Measurements from ENCODE around the gene DAAM2.

DAAM2 gene

DNA sequence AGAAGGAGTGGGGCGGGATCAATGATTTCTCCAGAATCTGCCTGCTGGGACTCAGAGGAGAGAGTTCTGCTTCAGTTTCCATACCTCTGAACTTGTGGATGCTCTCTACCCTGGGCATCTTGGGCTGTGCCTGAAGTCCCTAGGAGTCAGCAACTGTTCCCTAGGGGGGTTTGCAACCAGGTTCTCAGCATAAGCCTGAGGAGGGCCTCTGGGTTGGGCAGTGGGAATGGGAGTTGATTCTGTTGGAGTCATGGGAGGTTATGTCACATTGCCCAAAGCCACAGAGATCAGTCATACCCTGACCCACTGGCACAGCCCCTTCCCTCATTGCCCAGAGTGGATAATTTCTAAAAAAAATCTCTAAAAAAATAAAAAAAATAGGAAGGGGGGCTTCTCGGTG lies 94.7 kb downstream of the DAAM2 start:
- no peak for DNase-seq (ENCODE audit: low read depth)

DNA sequence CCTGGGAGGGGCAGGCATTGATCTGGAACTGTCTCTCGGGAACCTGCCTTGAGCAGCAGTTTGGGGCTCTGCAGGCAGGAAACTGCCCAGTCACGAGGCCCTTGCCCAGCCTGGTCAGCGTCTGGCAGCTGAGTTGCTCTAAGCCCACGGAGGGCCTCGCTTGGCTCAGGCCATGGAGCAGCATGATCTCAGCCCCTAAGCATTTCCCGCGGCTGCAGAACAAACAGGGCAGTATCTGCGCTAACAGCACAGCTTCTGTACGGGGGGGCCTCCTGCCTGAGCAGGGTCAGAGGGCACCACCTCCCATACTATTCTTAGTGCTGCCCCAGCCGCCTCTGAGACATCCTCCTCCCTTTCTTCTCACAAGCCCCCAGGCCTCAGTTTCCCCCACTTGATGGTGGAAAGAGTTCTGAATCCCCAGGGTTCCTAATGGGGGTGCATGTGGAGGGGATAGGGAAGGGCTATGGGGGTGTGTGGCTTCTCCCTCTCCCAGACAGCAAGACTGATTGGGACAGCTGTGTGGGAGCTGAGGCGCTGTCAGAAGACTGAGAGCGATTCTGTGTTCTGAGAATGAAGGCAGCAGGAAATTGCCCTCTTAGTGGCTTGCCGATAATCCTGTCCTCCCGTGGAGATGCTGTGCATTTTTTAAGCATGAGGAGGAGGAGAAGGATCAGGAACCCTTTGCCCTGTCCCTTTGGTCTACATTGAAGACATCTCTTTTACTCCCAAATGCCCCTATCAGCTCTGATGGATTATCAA lies 95.7 kb downstream of the DAAM2 start:
- peak; percentile 98 for DNase-seq (ENCODE audit: low read depth)

DNA sequence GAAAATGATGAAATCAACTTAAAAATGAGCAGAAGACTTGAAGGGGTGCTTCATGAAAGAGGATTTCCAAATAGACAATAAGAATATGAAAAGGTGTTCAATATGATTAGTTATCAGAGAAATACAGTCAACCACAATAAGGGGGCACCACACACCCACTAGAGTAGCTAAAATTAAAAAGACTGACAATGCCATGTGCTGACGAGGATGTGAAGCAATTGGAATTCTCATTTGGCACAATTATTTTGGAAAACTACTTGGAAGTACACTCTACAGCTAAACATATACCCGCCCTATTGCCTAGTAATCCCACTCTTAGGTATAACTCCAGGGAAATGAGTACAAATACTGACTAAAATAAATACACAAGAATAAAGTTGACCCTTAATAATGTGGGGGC lies 97.1 kb downstream of the DAAM2 start:
- DNase-seq (ENCODE audit: low read depth): no peak

DNA sequence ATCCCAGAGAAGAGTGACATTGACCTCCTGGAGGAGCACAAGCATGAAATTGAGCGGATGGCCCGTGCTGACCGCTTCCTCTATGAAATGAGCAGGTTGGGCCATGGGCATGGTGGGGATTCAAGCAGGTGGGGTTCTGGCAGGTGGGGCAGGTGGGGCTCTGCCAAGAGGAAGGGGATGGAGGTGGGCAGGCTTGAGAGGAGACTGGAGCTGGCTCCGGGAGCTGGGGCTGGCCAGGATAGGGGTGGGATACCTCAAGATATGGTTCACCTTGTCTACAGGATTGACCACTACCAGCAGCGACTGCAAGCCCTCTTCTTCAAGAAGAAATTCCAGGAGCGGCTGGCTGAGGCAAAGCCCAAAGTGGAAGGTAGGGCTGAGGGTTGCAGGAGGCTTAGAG lies 99.2 kb downstream of the DAAM2 start:
- DNase-seq (ENCODE audit: low read depth): no peak

DNA sequence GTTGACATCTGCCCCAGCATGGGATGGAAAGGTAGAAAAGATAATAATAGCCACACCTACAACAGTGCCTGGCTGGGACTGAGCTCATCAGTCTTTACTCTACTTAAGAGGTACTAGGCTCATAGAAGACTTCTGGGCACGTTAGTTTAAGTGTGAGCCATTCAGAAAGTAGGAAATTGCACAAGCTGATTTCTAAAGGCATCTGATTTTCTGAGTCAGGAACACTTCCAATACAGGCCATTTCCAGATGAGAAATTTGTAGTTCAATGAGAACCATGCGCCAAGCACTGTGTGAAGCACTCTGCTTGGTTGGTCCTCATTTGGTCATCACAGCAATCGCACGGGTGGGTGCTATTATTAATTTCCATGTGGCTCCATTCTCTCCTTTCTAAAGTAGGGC lies 99.8 kb downstream of the DAAM2 start:
- DNase-seq (ENCODE audit: low read depth): no peak

DNA sequence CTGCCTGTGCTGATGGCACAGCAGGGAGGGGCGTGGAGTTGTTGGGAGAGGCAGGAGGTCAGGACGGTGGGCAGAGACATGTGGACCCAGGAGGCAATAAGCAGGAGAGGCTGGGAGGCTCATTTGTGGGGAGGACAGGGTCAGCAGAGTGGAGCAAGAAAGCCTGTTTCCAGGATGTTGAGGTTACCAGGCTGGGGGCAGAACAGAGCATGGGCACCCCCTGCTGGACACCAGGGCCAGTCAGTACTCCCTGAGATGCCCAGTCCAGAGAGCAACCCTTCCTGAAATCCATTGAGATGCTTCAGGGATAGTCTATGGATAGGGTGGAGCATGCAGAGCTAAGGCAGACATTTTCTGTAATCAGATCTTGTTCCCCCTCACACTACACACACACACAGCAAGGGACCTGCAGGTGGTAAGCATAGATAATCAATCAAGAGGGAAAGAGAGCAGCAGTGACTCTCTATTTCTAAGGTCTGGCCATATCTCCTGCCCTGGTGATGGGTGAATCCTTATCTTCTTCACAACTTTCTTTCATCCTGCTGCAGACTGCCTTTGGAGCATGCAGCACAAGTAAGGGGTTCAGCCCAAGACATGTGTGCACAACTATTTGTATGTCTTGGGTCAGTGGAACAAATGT lies 100.4 kb downstream of the DAAM2 start:
- peak; percentile 83 for DNase-seq (ENCODE audit: low read depth)

DNA sequence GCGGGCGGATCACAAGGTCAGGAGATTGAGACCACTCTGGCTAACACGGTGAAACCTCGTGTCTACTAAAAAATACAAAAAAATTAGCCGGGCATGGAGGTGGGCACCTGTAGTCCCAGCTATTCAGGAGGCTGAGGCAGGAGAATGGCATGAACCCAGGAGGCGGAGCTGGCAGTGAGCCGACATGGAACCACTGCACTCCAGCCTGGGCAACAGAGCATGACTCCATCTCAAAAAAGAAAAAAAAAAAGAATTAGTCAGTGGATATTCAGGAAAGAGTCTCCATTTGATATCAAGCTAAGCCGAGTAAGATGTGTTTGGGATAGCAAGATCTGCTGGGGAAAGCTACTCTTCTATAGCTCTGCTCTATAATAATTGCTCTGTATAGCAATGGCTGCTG lies 101.1 kb downstream of the DAAM2 start:
- DNase-seq (ENCODE audit: low read depth): no peak

DNA sequence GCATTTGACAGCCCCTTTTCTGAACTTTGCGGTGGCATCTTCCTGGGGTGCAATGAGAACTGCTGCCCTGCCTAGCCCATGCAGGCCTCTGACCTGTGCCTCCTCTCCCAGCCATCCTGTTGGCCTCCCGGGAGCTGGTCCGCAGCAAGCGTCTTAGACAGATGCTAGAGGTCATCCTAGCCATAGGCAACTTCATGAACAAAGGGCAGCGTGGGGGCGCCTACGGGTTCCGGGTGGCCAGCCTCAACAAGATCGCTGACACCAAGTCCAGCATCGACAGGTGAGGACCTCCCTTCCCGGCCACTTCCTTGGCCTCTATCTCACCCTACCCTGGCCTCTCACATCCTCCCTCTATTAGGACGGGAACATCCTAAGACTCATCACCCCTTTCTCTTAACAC lies 104.5 kb downstream of the DAAM2 start:
- no peak for DNase-seq (ENCODE audit: low read depth)

DNA sequence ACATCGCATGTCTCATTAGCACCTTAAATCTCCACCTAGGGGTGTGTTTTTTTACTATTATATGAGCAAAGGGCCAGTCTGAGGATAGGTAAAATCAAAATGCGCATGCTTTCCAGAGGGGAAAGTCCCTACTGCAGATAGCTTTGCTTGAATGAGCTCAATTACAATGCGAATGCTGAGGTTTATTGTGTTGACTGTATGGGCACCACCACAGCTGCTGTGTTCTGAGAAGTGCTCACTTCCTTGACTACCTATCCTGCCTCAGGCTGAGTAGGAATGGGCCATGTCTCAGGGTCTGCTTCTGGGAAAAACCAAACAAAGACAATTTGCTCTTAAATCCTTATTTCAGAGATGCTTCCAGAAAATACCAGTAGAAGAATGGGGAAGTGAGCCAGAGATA lies 105.5 kb downstream of the DAAM2 start:
- no peak for DNase-seq (ENCODE audit: low read depth)

DNA sequence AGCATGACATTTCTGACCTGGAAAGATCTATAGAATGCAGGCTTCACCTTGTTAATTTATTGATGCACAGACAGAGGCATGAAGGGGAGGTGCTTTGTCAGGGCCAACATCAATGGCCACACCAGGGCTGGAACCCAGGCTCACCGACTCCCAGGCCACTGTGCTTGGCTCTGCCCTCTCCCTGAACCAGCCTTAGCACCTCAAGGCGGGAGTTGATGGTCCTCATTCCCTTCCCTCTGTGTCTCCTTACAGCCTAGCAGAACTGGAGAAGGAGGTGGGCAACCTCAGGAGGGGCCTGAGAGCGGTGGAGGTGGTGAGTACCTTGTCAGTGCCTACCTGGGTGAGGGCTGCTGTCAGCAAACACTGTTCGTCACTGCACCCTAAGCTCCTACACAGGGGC lies 106.4 kb downstream of the DAAM2 start:
- no peak for DNase-seq (ENCODE audit: low read depth)

DNA sequence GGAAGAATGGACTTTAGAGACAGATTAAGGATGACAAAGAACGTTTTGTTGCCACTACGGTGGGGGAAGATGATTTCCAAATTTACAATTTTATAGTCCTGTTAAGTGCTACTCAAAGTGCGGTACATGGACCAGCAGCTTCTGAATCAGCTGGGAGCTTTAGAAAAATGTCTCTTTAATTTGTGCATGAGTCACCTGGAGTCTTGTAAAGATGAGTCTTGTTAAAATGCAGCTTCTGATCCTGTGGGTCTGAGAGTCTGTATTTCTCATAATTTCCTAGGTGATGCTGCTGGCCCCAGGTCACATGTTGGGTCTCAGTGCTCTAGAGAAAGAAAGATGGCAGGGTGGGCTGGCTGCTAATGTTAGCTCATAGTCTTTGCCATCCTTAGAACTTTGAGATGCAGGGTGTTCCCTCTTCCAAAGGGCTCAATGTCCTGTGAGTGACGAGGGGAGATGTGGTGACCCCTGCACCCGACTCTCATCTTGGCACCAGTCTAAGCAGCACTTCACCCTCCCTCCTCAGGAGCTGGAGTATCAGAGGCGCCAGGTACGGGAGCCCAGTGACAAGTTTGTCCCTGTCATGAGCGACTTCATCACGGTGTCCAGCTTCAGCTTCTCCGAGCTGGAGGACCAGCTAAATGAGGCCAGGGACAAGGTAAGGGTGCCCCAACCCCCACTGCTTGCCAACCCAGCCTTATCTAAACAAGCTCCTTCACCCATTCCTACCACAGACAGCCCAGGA lies 107.5 kb downstream of the DAAM2 start:
- peak; percentile 52 for DNase-seq (ENCODE audit: low read depth)

DNA sequence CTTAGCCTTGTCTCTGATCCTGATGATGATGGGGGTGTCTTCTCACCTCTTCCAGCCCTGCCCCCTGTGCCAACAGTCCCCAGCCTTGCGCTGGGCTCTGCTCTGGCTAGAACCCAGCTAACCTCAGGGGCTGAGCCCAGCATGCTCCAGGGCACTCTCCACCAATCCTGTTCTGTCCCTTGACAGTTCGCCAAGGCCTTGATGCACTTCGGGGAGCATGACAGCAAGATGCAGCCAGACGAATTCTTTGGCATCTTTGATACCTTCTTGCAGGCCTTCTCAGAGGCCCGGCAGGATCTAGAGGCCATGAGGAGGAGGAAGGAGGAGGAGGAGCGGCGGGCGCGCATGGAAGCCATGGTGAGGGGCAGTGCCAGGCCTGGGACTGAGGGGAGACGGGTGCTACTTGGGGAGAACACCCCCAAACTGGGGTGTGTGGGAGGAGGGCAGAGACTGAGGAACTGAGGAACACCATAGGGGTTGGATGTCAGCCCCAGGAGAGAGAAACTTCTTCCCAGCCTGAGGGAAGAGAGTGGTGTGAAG lies 109.0 kb downstream of the DAAM2 start:
- DNase-seq (ENCODE audit: low read depth): no peak

DNA sequence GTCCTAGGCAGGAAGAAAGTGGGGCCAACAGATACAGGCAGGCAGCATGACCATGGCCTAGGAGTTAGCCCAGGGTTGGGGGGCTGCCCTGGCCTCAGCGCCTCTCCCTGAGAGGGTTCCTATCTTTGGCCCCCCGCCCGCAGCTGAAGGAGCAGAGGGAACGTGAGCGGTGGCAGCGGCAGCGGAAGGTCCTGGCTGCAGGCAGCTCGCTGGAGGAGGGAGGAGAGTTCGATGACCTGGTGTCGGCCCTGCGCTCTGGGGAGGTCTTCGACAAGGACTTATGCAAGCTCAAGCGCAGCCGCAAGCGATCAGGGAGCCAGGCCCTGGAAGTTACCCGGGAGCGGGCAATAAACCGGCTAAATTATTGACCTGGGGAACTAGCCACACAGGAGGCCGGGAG lies 109.5 kb downstream of the DAAM2 start:
- no peak for DNase-seq (ENCODE audit: low read depth)

DNA sequence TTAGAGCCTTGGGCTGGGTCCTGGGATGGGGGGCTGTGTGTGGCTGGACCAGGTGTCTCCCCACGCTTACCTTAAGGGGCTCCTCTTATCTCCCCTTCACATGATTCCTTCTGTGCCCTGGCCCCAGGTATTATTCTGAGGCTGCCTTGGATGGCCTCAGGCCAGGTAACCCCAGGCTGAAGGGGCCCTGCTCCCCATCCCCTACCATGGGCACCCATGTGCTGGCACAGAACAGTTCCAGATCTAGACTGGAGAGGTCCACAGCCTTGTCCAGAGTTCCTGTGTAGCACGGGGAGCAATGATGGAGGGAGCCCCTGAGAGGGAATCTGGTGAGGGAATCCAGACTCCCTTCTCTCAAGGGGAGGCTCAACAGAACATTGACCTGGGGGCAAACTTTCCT lies 110.0 kb downstream of the DAAM2 start:
- DNase-seq (ENCODE audit: low read depth): no peak

DNA sequence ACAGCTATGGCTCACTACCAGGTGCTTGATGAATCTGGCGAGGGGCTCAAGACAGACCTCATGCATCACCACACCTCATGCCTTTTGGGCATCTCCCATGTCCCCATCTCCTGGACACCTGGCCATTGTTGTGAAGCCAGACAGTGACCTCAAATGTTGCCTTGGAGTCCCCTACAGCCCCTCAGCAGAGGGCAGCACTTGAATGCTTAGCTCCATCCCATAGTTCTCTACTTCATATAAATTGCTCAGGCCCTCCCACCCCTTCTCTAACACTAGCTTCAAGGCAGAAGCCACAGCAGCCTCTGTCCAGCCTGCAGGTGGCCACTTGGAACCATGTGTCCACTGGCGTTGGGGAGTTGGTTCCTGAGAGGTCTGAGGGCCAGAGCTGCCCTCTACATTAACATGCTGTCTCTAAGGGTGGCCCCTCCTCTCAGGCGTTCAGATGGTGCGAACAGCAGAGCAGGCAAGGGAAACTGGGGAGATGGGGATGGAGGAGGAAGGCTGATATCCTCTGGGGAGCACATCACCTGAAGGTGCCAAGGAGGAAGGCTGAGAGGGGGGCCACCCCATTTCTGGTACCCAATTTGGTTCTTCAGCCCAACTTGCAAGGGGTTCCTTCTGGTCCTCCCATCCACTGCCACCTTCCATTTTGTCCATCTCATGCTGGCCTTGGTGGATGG lies 110.8 kb downstream of the DAAM2 start:
- DNase-seq (ENCODE audit: low read depth): no peak

DNA sequence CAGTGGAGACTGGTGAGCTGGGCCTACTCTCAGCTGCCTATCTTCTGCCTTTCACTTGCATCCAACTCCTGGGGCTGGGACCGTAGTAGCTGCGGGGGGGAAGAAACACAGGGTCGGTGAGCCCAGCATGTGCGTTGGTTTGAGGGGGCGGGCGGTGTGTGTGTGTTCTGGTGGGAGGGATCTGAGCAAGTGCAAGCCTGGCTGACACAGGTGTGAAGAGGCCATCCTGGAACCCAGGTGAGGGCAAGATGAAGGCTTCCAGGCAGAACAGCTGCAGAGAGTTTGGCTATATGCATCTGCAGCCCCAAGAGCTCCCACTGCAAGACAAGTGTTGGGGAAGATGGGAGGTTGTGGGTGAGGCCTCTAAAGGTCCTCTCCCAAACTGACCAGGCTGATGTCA lies 111.5 kb downstream of the DAAM2 start:
- no peak for DNase-seq (ENCODE audit: low read depth)

DNA sequence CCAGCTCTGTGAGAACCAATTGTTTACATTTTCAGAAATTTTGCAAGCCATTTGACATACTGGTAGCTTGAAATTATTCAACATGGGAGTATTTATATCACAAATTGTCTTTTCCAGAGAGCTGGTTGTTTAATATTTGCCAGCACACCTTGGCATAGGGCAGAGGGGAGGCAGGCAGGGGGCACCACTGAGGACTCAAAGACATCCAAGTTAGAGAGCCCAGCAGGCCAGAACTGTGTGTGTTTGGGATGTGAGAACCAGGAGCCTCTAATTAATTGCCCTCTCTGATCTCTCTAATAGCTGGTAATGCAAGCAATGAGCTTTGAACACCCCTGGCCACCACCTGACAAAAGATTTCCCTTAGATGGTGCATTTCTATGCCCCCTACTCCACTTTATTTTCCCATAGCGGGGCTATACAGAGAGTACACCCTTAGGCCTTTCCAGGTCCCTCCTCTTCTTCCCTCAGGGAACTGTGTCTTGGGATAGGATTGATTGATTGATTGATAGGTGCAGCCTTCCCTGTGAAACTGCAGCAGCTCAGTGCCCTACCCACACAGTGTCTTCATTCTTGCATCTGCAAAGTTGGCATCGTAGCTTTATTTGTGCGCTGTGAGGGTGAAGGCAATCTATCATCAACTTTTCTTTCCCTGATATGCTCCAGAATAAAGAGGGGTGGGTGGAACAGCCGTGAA lies 112.9 kb downstream of the DAAM2 start:
- no peak for DNase-seq (ENCODE audit: low read depth)

DNA sequence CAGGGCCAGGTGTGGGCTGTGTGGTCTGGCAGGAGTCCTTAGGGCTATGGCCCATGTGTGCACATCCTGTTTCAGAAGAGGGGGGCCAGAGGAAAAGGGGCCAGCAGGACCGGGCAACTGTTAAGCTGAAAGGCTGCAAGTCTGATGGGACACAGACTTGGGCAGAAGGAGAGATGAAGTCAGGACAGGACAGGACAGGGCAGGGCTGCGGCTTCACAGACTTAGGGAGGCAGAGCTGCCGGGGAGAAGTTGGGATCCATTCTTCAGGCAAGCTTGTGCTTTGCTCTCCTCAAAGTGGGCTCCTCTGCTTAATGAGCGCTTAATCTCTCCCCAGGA lies 113.4 kb downstream of the DAAM2 start:
- no peak for DNase-seq (ENCODE audit: low read depth)

DNA sequence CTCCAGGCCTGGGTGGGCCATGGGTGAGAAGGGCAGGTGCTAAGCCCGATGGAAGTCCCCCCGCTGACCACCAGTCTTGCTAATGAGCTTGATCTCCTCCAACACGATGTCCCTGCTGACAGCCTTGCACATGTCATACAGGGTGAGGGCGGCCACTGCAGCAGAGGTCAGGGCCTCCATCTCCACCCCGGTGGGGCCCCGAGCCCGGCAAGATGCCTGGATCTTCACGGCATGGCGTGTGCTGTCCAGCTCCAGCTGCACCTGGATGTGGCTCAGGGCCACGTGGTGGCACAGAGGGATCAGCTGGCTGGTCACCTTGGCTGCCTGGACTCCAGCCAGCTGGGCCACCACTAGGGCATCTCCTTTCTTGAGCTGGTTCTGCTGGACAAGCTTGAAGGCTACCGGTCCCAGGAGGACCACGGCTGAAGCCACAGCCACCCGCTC lies 114.2 kb downstream of the DAAM2 start:
- DNase-seq (ENCODE audit: low read depth): no peak

DNA sequence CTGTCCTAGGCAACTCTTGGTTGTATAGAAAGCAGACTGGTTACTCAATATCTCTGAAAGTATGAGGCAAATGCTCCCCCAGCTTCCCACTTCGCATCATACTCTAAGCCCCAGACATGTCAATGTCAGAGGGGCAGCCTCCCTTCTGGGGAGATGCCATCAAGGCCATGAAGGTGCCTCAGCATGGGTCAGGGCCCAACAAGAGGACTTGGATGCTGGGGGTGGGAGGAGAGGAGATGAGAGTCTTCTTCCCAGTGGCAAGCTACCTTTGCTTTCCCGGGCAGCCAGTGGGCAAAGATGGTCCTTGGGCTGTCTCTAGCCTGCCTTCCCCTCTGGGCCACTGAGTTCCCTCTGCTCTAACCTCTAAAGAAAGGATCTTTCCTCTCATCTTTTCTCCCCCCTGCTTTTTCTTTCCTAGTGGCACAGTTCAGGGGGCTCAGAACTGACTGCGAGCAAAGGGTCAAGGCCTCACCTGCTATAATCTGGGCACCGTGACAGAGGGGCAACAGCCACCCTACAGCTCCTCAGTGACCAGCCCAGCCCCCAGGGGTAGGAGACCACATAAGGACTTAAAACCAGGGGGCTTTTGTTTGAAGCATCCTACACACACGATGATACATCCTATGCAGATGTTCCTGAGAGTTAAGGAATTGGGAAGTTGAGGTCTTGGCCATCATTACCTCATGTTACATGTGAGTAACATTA lies 115.8 kb downstream of the DAAM2 start:
- no peak for DNase-seq (ENCODE audit: low read depth)
